HG02870 (cell line): ENCODE measurements around the gene THADA.
A peak's percentile ranks its signal among the peaks of the same experiment; 100 is the strongest.

Experiments
- ATAC-seq: cut with Tn5 transposase; IDR thresholded peaks from one replicate; pipeline ENCODE4 v1.9.1; 2021; ENCODE audit warnings: mild to moderate bottlenecking, moderate library complexity; ENCODE audit not compliant: unreplicated experiment

THADA gene

DNA sequence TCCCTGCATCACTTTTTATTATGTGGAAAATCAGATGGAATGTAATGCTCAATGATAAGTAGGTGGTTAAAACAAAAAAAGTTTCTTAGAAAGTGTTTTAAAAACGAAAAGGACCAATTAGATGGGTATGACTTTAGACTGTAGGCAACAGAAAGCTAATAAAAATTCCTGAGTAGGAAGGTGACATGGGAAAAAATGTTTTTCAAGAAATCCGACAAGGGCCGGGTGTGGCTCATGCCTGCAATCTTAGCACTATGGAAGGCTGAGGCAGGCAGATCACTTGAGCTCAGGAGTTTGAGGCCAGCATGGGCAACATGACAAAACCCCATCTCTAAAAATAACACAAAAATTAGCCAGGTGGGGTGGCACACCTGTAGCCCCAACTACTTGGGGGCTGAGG is 126.1 kb downstream of the THADA start:
- no peak for ATAC-seq

DNA sequence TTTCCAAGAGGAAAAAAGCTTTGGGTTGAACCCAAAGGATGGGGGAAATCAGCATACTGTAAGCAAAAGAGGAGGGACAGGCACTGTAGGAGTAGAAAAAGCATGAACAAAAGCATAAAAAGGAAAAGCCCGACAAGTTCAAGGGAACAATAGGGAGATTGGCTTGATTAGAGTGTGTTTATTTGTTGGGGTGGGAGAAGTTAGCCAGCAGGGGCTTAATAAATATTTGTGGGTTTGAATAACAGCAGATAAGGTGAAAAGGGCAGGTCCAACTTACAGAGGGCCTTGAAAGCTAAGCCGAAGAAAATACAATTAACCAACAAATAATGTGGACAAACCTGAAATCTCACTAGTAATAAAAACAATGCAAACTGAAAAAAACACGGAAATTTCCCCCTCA is 126.7 kb downstream of the THADA start:
- ATAC-seq = no peak

DNA sequence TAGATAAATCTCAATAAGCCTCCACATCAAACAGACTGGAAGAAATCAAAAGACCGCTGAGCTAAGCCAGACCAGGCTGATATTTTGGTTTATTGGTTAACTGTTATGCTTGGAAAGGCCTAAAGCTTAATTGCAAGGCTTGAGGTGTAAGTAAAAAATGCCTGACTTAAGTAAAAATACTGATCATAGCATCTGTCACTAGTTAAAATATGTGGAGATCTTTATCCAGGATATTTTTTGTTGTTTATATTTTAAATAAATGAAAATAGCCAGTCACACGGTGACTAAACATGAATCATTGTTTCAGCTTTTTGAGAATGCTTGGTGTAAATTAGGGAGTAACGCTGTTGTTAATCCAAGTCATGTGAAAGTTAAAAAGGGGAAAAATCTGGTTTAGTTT is 127.9 kb downstream of the THADA start:
- no peak for ATAC-seq

DNA sequence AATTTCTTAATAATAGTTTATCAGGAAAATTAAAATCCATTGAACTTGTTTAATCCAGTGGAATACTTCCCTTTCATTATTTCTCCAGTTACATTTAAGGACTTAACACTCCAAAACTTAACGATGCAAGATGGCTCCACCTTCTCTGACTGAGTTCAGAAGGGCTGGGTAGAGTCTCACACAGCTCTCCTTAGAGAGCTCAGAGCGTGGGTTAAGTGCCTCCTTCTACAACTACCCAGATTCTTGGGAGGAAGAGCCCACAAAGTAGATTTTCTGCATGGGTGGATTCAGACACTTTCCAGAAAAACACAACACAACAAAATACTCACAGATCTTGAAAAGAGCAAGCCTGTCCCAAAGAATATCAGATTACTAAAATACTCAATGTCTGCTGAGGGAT is 130.6 kb downstream of the THADA start:
- no peak for ATAC-seq

DNA sequence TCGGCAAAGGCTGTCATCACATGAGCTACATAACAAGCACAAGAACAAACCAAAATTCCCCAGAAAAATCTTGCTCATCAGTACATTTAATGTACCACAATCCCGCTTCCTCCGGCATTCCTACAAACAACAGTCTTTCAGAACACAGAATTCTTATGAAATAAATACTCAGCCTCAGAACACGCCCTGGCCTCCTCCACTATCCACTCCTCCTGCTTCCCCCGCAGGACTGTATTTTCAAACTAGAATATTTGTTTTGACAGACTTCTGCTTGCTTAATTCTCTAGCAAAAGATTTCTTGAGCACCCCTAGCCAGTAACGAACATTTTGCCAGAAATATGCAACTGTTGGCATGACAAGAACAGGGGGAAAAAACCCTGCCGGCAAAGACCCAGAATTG is 131.2 kb downstream of the THADA start:
- no peak for ATAC-seq

DNA sequence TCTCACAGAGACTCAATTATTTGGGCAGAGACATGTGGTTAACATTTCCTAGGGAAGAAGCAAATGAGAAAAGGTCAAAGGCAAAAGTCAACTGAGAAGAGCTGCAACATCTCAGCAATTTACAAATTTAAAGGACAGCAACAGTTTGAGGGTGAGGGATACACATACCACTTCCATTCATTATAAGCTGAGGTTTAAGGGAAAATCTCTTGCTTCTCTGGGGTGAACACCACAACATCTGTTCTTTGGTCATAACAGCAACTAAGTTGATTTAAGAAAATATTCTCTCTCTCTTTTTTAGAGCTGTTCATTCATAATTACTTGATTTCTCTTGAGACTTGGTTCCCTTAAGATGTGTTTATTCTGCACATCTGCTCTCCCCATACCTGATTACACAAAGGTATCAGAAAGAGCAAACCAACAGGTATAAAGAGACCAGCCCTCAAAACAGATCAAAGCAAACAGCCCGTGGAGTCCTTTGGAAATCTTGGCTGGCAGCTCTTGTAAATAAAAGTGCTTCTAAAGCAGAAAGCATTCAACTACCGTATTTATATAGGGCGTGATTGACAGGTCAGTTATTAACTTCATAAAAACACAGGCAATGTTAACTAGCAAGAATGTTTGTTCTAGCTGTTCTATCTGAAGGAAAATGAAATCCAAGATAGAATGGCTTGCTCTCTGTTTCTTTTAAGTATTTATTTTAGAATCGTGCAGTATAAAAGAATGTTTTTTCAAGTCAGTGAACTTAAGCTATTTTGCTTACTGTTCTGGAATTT is 132.8 kb downstream of the THADA start:
- ATAC-seq = no peak

DNA sequence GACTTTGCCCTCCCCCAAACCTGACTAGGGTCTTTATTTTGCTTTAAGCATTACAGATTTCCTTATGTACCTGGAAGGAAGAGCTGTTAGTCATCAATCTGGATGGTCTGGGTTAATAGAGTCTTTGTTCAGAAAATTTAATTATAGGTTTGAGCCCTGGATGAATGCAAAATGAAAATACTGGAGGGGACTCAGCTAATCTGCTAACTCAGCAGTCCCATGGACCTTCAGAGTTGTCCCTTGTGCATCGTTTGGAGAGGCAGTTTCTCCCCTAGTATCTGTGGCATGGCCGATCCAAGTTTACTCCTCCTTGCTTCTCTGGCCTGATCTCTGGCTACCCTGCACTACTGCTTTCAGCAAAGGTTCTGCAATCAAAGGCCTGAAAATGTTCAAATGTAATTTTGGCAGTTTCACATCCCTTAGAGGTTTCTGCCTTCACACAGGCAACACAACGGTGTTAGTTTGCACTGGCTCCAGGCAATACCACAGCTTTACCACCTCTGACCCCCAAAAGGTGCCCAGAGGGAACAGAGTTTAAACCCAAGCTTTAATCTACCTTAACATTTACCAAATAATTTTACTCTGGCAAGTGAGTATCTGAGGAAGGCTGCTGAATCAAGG is 134.3 kb downstream of the THADA start:
- peak; percentile 83 for ATAC-seq

DNA sequence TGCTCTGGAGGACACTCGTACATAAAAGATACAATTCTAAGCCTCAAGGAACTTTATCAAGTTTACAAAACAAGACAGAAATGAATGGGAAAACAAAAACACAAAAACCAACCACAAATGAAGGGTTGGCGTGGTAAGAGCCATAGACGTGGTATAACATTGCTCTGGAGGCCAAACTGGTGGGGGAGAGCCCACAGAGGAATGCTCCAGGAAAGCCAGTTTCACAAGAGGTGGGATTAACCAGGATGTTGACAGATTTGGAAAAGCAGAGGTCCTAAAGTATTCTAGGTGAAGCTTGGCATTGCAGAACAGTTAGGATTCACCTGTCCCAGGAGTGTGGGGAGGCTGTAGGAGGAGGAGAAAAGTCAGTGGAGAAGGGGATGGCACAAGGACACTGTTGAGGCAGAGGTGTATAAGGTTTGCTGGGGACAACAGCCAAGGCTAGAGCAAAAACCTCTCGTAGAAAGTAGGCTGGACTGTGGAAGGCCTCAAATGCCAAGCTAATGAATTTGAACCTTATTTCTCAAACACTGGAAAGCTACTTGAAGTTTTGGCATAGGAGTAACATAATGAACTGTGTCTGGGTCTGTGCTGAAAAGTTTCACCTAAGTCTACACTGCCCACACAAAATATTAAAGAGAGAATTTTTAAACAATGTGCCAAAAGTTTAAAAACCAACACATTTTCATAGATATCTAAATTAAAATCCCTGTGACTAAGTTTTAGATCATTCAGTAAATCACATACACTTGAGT is 135.1 kb downstream of the THADA start:
- no peak for ATAC-seq

DNA sequence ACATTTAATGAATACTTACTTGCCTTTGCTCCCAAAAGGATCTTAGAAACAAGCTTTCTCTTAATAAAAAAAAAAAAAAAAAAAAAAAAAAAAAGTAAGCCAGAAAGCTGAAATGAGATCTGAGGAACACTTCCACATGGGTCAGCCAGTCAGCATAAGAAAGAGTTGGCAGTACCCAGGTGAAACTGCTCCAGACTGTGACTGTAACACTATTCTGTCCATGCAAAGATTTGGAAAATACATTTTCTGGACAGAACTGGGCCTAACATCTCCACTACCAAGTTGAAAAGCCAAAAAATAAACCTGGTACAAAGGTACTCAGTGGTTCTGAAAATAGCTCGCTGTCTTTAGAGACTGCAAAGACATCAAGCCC is 135.7 kb downstream of the THADA start:
- no peak for ATAC-seq

DNA sequence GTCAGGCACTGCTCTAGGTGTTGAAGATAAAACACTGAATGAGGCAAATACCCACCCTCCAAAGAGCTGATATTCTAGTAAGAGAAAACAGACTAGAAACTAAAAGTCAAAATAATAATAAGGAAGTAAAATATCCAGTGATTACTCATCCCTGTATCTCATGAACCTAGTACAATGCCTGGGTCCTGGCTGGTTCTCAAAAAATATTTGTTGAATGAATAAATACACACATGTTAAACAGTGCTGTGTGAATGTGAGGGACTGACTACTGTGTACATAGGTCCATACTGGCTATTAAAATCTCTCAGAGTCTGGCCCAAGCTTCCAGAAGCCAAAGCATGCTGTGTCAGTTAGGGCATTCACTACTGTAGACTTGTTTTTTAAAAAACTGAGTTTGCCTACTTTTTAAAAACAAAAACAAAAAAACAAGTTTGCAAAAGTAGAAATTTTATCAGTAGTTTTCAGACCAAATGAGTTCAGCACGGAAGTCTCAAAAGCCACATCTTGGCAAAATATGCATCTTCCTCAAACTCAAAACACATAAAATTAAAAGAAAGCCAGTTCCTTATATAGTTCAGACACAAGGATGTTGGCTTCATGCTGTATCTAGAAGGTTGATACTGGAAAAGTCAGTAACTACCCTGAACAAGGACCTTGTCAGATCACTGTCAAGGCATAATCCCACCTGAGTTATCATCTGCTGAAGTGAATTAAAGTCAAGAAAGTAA is 136.2 kb downstream of the THADA start:
- no peak for ATAC-seq

DNA sequence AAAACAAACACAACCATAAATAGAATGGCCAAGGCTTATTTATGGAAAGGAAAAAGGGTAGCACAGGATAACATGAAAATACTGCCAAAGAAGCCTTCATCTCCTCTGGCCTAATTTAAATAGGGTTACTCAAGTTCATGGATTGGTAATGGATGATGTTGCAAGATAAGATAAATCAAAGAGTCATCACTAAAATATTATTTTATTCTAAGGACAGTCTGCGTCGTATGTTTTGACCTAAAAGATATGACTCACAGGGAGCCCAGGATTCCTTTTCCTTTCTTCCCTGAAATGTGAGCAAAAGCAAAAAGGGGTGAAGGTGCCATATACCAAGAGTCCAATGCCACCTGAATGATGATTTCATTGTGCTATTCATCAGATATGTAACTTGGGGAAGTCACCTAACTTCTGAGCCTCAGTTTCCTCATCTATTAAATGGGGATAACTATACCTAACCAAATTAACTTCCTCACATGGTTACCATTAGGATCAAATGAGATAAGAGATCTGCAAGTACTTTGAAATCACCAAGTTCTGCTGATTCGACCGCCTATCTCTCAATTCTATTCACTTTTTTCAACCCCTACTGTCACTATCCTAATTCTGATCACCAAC is 137.7 kb downstream of the THADA start:
- no peak for ATAC-seq

DNA sequence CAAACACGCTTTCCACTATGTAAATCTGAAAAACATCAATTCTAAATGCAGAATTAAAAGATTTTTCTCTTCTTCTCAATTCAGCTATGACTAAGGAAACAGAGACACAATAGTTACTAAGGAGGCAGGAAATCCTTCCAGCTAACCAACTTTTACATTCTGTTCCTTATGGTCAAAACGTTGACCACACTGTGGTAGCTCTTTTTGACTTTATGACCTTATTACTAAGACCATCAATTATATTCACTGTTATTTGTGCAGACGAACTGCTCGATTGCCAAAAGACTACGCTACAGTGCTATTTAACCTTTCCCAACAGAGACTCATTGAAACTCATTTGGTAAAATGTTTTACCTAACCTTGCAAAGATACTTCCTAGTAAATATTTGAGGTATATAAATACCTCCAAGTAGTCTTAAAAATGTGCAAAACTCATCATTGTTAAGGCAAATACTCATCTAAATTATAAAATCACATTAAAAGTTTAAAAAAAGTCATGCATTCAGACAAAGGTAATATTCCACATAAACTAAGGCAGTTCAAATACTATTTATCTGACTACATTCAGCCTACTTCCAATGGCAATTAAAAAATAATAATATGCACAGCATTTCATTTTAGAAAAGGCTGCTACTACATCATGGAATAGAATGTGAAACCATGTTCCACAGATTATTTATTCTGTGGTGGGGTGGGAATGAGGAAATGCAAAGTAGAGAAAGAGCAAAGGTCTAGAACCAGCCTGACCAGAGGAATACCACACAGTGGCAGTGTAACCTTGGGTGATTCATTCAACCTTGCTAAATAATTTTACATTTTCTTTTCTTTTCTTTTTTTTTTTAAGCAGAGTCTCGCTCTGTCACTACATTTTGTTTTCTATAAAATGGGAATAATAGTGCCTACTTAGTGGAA is 139.9 kb downstream of the THADA start:
- ATAC-seq = peak; percentile 60

DNA sequence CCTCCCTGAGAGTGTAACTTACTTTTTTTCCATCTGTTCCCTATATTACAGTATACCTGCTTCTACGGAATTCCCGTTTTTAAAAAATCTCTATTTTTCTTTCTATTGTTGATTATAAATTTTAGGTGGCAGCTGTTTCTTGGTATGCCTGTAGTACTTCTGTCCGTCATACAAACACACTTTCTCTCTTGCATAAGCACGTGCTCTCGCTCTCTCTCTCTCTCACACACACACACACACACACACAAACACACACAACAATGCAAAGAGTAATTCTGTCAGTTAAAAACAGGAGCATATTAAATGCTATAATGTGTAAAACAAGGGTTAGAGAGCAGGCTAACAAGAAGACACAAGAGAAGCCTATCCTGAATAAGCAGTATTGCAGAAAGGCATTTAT is 140.5 kb downstream of the THADA start:
- ATAC-seq = no peak

DNA sequence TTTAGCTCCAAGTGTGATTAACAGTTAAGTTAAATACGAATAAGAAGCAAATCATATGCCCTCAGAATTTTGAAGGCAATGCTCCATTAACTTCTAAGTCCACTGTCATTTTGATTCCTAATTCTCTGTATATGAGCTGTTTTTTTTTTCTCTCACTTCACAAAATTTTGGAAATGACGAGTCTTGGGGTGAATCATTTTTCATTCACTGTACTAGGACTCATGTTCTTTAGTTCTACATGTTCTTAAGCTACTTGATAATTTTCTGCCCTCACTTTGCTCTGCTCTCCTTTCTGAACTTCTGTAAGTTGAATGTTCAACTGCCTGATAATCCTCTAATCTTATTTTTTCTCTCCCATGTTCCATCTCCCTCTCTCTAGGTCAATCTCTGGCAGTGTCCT is 141.0 kb downstream of the THADA start:
- no peak for ATAC-seq

DNA sequence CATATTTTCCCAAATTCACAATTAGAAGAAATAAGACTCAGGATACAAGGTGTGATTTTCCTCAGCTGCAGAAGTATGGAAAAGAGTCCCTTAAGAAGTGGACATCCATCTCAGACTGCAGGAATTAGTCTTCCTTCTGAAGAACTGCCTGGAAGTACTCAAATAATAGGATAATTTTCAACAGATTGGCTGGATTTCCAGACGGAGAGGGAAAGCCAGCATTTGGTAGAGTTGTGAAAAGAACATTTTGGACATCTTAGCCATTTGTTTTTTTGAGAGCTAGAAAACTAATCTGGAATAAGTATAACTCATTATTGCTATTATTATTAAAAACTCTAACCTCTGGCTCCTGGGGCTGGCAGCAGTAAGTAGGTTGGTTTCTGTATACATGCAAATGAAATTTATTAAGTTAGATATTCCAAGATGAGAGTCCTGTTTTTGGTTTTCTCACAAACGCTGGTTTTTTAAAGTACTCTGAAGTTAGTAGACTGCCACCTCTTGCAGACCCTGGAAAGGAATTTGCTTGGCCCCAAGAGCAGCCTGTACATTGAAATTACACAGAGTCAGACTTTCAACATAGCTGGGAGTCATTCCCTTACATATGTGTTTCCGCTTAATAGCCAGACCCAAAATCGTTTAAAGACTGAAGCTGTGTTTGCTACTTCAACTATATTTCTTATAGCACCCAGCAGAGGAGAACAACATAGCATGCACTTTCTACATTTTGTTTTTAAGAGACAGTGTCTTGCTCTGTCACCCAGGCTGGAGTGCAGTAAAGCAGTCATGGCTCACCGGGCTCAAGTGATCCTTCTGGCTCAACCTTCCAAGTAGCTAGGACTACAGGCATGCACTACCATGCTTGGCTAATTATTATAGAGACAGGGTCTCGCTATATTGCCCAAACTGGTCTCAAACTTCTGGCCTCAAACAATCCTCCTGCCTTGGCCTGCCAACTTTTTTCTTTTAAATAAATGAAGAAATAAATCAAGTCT is 142.4 kb downstream of the THADA start:
- ATAC-seq = no peak

DNA sequence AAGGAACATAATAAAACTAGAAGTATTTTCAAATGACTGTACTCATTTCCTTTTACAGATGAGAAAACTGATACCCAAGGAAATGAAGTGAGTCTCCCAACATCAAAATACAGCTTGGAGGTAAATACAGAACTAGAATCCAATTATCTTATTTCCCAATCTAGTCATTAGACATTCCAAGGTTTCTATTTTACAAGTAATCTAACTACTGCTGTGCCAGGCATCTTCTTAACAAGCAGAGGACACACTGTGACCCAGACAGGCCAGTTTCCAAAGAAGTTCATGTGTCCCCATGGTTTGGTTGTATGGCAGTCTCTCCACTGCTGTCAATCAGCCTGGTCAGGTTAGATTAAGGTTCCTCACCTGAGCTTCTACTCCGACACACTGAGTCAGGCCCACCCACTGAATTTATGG is 143.5 kb downstream of the THADA start:
- ATAC-seq = no peak

DNA sequence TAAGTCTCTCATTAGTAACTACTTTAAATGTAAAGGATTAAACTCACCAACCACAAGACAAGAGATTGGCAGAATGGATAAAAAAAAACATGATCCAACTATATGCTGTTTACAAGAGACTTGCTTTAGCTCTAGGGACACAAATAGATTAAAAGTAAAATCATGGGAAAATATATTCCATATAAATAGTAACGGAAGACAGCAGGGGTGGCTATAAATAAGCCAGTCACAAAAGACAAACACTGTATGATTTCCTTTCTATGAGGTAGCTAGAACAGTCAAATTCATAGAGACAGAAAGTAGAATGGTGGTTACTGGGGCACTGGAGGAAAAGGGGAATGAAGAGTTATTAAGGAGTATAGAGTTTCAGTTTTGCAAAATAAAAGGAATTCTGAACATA is 145.2 kb downstream of the THADA start:
- no peak for ATAC-seq

DNA sequence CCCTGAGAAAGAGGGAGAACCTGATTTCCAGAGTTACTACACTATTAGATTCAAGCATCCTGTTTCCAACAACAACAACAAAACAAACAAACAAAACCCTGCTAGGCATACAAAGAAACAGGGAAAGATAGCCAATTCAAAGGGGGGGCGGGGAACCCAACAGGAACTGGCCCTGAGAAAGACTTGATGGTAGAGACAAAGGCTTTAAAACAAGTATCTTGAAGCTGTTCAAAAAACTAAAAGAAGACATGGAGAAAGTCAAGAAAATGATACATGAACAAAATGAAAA is 147.1 kb downstream of the THADA start:
- no peak for ATAC-seq
